A673 (cell line): ENCODE results near the gene PDLIM1. TPM values are rescaled to one million over a fixed set of nuclear protein-coding genes. Genes with fewer than 3 reads are reported as not detected.

Experiments
- BruUV-seq: library from RNA; stranded (reverse); fragments of 400-500 nt; replicated peaks from 2 replicates; lab custom pipeline; 2021; lab: Mats Ljungman, UMichigan
- CTCF ChIA-PET: fragments of 300-600 bp; sonication (Branson Sonifier 250); formaldehyde crosslinking; loops from one replicate; lab custom pipeline; 2022; ENCODE audit warnings: antibody characterized with exemption; lab: Charles Lee
- POLR2A ChIA-PET: fragments of 300-600 bp; sonication (Branson Sonifier 250); formaldehyde crosslinking; loops from one replicate; lab custom pipeline; 2022; ENCODE audit warnings: antibody characterized with exemption; ENCODE audit not compliant: low non-redundant PET; lab: Charles Lee
- DNase-seq: peaks from one replicate; pipeline ENCODE4 v3.0.0-alpha.2; 2015; ENCODE audit warnings: low spot score
- H3K27ac ChIP-seq: fragments of 200-600 bp; sonication (generic); 2 replicates; pipeline ENCODE4 v1.5.1; 2016; ENCODE audit warnings: mixed run types, low read depth, mild to moderate bottlenecking, mixed read lengths, antibody characterized with exemption, low read length; ENCODE audit not compliant: poor library complexity, severe bottlenecking
- H3K27me3 ChIP-seq: fragments of 200-600 bp; sonication (generic); replicated peaks from 2 replicates; pipeline ENCODE4 v1.6.1; 2017; ENCODE audit warnings: mixed run types, low read depth, mild to moderate bottlenecking, mixed read lengths, antibody characterized with exemption, low read length; ENCODE audit not compliant: insufficient read depth, poor library complexity
- H3K36me3 ChIP-seq: fragments of 200-600 bp; sonication (generic); 2 replicates; pipeline ENCODE4 v1.6.1; 2016; ENCODE audit warnings: mixed run types, mild to moderate bottlenecking, mixed read lengths, antibody characterized with exemption, low read length; ENCODE audit not compliant: insufficient read depth, poor library complexity, severe bottlenecking
- H3K4me1 ChIP-seq: fragments of 200-600 bp; sonication (generic); 2 replicates; pipeline ENCODE4 v1.6.1; 2017; ENCODE audit warnings: mixed run types, mild to moderate bottlenecking, mixed read lengths, antibody characterized with exemption, low read length; ENCODE audit not compliant: insufficient read depth, poor library complexity, severe bottlenecking
- H3K4me3 ChIP-seq: fragments of 200-600 bp; sonication (generic); 2 replicates; pipeline ENCODE4 v1.5.1; 2016; ENCODE audit warnings: low read depth, mixed run types, mild to moderate bottlenecking, mixed read lengths, low read length; ENCODE audit not compliant: poor library complexity, severe bottlenecking
- H3K9me3 ChIP-seq: fragments of 200-600 bp; sonication (generic); 2 replicates; pipeline ENCODE4 v1.6.1; 2016; ENCODE audit warnings: mixed run types, low read depth, mild to moderate bottlenecking, mixed read lengths, antibody characterized with exemption, low read length; ENCODE audit not compliant: poor library complexity, severe bottlenecking
- EZH2 ChIP-seq: fragments of 200-600 bp; sonication (generic); IDR thresholded peaks from 2 replicates; pipeline ENCODE4 v1.6.1; 2017; ENCODE audit warnings: borderline replicate concordance, low read depth, mild to moderate bottlenecking, mixed read lengths, antibody characterized with exemption, low read length; ENCODE audit not compliant: poor library complexity, severe bottlenecking
- intact Hi-C: fragments of 100-400 bp; cut with micrococcal nuclease; formaldehyde crosslinking; loops from one replicate; pipeline ENCODE4 v1.10.0; 2022; ENCODE audit not compliant: unreplicated experiment
- total RNA-seq: library from RNA; stranded (reverse); gene quantifications from 2 replicates; pipeline ENCODE4 v1.2.3, GENCODE V29; 2021
- TF ChIP-seq, protein P1 (sequence below): fragments of 300-800, 200-600 bp; sonication (generic); conservative IDR thresholded peaks from 2 replicates; pipeline ENCODE4 v1.5.1; 2017; ENCODE audit warnings: low read depth, mild to moderate bottlenecking, antibody characterized with exemption, low read length, moderate library complexity, mixed read lengths

The PDLIM1 gene
- total RNA-seq, 1 experiment from 2014 or later, result 0.32 TPM

DNA sequence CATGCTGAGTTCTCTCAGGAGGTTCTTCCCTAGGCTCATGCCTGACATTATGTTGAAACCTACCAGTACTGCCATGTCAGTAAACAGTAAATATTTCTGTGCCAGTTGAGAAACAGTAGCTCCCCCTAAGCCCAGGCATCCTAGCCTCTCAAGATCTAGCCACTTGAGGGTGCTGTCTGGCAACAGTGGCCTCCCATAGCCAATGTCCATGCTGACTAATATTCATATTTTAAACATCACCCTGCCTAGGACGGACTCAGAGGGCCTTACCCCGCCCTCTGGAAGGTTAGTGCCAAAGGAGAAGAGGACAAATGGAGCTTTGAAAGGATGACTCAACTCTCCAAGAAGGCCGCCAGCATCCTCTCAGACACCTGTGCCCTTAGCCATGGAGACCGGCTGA lies 89.1 kb downstream of the PDLIM1 start:
- DNase-seq, result no peak
- POLR2A ChIA-PET, result no interaction called here
- TF ChIP-seq, protein P1, sequence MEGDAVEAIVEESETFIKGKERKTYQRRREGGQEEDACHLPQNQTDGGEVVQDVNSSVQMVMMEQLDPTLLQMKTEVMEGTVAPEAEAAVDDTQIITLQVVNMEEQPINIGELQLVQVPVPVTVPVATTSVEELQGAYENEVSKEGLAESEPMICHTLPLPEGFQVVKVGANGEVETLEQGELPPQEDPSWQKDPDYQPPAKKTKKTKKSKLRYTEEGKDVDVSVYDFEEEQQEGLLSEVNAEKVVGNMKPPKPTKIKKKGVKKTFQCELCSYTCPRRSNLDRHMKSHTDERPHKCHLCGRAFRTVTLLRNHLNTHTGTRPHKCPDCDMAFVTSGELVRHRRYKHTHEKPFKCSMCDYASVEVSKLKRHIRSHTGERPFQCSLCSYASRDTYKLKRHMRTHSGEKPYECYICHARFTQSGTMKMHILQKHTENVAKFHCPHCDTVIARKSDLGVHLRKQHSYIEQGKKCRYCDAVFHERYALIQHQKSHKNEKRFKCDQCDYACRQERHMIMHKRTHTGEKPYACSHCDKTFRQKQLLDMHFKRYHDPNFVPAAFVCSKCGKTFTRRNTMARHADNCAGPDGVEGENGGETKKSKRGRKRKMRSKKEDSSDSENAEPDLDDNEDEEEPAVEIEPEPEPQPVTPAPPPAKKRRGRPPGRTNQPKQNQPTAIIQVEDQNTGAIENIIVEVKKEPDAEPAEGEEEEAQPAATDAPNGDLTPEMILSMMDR, result no peak
- no peak overlapping the region for H3K4me3 ChIP-seq
- BruUV-seq, result no TSS peak
- intact Hi-C loops, result no loop called here
- CTCF ChIA-PET, result no interaction called here
- H3K27ac ChIP-seq, result no peak overlapping the region
- no peaks in the 10 kb centered on the region for H3K36me3 ChIP-seq
- no peaks in the 10 kb centered on the region for H3K9me3 ChIP-seq
- no peaks in the 10 kb centered on the region for H3K27me3 ChIP-seq
- H3K4me1 ChIP-seq, result no peaks in the 10 kb centered on the region

DNA sequence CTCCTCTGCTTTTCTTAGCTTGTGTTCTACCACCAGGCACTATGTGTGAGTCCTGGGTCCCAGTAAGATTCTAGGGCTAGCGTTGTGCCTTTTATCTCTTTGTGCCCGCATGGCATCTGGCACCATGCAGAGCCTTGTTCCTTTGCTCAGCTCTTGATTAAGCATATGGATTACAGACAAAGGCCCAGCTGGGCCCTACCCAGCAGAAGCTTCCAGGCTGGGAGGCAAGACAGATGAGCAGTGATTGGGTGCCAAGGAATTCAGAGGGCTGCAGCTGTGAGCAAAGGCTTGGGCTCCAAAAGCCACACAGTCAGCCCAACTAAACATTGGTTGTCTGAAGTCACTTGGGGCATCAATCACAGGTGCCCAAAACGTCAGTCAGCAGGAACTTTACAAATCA lies 94.8 kb downstream of the PDLIM1 start:
- ChIA-PET CTCF (interaction anchor here (0.8 kb wide), 1 partner anchor 50 kb away, joined by 3 read pairs; no protein-coding TSS in a partner anchor), POLR2A (no interaction called here)
- intact Hi-C loops, result no loop called here

DNA sequence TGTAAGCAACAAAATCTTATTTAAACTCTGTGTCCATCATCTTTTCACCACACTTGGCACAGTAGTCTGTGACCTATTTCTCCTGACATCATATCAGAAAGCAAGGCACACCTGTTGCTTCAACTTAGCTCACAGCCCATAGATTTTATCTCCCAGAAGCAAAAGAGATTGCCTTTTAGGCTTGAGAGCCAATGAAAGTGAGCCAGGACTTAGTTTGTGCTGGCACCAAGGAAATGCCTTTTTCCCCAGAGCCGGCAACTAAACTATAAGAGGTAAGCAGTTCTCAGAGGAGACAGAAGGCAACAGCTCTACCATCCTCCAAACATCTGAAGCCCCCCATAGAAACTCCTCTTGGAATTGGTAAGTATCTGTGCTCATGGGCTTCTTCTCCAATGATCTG lies 96.9 kb downstream of the PDLIM1 start, which contains the start of gene ACSM6:
Gene ACSM6 (plus strand): TSS at position 295 of the 400 bp plus-strand sequence. CDS start 248 bp downstream, outside the sequence.
- no TSS peak for BruUV-seq
- peaks cover 6% of the 10 kb centered on the region for H3K27me3 ChIP-seq
- no peak within 1 kb of the TSS for H3K4me3 ChIP-seq
- no peak for TF ChIP-seq EZH2
- TF ChIP-seq, protein P1, result no peak
- POLR2A ChIA-PET, result no interaction called here
- CTCF ChIA-PET, result no interaction called here
- no peaks in the 10 kb centered on the region for H3K36me3 ChIP-seq
- no peaks in the 10 kb centered on the region for H3K9me3 ChIP-seq
- no peak for DNase-seq
- H3K27ac ChIP-seq, result no peak within 1 kb of the TSS
- no peaks in the 10 kb centered on the region for H3K4me1 ChIP-seq
- intact Hi-C loops, result no loop called here

More for the DNA sequence above, 94.8 kb downstream of the PDLIM1 start:
- no TSS peak for BruUV-seq
- no peaks in the 10 kb centered on the region for H3K36me3 ChIP-seq
- no peak overlapping the region for H3K4me3 ChIP-seq
- H3K27ac ChIP-seq, result no peak overlapping the region
- TF ChIP-seq, protein P1, result no peak
- DNase-seq, result no peak
- H3K27me3 ChIP-seq, result peaks cover under 1% of the 10 kb centered on the region
- H3K4me1 ChIP-seq, result no peaks in the 10 kb centered on the region
- H3K9me3 ChIP-seq, result no peaks in the 10 kb centered on the region
